Suprapubic skin (tissue), 3 donors: ENCODE results near the gene COPS3.

Experiments
- POLR2A ChIP-seq, 2 donors: fragments of 450-650 bp; IDR thresholded peaks; one replicate each; pipeline ENCODE4 v1.6.1; 2017; ENCODE audit warnings: antibody characterized with exemption in 2 of 2, mild to moderate bottlenecking in 2 of 2, moderate library complexity in 2 of 2
- TF ChIP-seq, protein P1 (sequence below), 2 donors: fragments of 200-600 bp in 1 of 2; fragments of 450-650 bp in 1 of 2; sonication (generic) in 1 of 2; IDR thresholded peaks; one replicate each; pipeline ENCODE4 v1.5.1; 2016 to 2019; ENCODE audit warnings: antibody characterized with exemption in 2 of 2, mild to moderate bottlenecking in 1 of 2, moderate library complexity in 1 of 2

DNA sequence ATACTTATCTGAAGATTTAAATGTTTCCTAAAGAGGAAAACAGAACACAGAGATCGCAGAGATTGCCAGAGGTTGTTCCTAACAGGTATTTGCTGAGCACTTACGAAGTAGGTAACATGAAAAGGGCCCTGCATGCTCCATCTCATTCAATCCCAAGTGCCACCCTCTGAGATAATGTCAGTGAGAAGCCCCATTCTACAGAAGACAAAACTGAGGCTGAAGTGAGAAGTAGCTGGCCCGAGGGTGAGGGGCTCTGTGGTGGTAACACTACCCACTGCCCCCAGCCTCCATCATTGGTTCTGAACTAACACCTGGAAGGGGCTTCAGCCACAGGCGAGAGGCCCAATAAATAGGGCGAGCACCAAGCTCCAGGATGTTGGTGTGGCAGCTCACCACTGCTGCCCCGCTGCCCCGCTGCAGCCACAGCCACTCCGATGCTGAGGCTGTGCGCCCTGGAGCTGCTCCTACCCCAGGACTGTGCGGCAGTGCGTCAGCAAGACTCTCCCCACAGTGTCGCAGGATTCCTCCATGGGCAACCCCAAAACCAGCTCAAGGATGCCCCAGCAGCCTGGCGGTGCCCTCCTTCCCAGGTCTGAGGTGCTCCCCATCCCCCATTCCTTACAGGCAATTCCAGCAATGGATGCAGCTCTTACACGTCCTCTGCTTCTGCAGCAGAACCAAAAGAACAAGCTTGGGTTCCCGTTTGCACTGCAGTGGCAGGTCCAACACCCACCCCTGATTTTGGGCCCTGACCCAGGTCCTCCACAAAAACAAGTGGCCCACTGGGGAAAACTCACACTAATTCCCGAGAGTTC, 54.4 kb downstream of the COPS3 start:
- TF ChIP-seq POLR2A (IDR thresholded peaks at IDR 0.05), result no peak
- TF ChIP-seq, protein P1, sequence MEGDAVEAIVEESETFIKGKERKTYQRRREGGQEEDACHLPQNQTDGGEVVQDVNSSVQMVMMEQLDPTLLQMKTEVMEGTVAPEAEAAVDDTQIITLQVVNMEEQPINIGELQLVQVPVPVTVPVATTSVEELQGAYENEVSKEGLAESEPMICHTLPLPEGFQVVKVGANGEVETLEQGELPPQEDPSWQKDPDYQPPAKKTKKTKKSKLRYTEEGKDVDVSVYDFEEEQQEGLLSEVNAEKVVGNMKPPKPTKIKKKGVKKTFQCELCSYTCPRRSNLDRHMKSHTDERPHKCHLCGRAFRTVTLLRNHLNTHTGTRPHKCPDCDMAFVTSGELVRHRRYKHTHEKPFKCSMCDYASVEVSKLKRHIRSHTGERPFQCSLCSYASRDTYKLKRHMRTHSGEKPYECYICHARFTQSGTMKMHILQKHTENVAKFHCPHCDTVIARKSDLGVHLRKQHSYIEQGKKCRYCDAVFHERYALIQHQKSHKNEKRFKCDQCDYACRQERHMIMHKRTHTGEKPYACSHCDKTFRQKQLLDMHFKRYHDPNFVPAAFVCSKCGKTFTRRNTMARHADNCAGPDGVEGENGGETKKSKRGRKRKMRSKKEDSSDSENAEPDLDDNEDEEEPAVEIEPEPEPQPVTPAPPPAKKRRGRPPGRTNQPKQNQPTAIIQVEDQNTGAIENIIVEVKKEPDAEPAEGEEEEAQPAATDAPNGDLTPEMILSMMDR (IDR thresholded peaks at IDR 0.05), result no peak
